IPS-NIHi11 (cell line): Measurements from ENCODE around the gene NTN4.
A peak's percentile ranks its signal among the peaks of the same experiment; 100 is the strongest.
"Not testable (repeated sequence)": the region's sequence is repeated elsewhere in the genome, so short reads cannot be mapped to it uniquely, and the experiment has no call there.

Source experiments
- DNase-seq: peaks from one replicate; pipeline ENCODE4 v3.0.0; 2012; ENCODE audit warnings: mixed read lengths, low spot score

NTN4 gene

GRCh38 chr12:95623554-95624170 lies 166.9 kb downstream of the NTN4 start:
- DNase-seq: peak; percentile 84

- no peak for DNase-seq
These were observed 167.7 kb downstream of the NTN4 start for GRCh38 chr12:95622879-95623278.

- no peak for DNase-seq
These were observed 168.8 kb downstream of the NTN4 start for GRCh38 chr12:95621725-95622124.

- no peak for DNase-seq
These were observed 170.4 kb downstream of the NTN4 start for GRCh38 chr12:95620171-95620570.

- DNase-seq: not testable (repeated sequence)
These were observed 174.1 kb downstream of the NTN4 start for GRCh38 chr12:95616470-95616869.

- DNase-seq: no peak
These were observed 174.8 kb downstream of the NTN4 start for GRCh38 chr12:95615749-95616148.

GRCh38 chr12:95614390-95614982 lies 176.1 kb downstream of the NTN4 start:
- DNase-seq: no peak

- no peak for DNase-seq
These were observed 177.5 kb downstream of the NTN4 start for GRCh38 chr12:95613021-95613420.

- no peak for DNase-seq
These were observed 178.8 kb downstream of the NTN4 start for GRCh38 chr12:95611676-95612309.

- no peak for DNase-seq
These were observed 182.1 kb downstream of the NTN4 start for GRCh38 chr12:95608252-95609033.
